Measurements from ENCODE around the gene PPP2R2C.

PPP2R2C gene

DNA sequence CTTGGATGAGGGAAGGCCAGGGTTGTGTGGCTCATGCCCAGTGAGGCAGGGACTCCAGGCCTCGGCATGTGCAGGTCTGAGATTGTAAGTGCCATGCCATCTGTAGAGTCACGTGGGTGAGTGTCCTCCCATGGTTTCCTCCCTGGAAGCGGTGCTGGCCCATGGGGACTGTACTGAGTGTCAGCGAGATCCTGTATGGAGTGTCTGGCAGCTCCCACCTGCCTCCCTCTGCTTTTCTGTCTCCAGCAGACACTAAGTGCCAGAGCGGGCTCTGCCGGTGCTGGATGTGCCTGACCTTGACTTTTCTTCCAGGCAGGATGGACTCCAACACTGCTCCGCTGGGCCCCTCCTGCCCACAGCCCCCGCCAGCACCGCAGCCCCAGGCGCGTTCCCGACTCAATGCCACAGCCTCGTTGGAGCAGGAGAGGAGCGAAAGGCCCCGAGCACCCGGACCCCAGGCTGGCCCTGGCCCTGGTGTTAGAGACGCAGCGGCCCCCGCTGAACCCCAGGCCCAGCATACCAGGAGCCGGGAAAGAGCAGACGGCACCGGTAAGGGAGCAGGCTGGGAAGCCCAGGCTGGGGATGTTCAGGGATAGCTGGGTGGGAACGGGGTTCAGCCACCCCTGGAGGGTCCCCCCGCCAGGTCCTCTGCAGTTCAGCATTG lies 195.1 kb downstream of the PPP2R2C start:
- no peaks in the 10 kb centered on the region for H3K27me3 ChIP-seq (ENCODE audit: control insufficient read depth, insufficient read depth, low read length)
- H3K36me3 ChIP-seq (ENCODE audit: insufficient read depth, low read length) = no peaks in the 10 kb centered on the region
- H3K9ac ChIP-seq (ENCODE audit: low read depth, low read length) = no peak overlapping the region
- H3K4me1 ChIP-seq (ENCODE audit: control insufficient read depth, insufficient read depth, low read length) = peaks cover 12% of the 10 kb centered on the region
- H3K4me3 ChIP-seq (ENCODE audit: low read length) = no peak overlapping the region
- H3K4me2 ChIP-seq (ENCODE audit: low read length) = no peak overlapping the region
- no peaks in the 10 kb centered on the region for H3K9me3 ChIP-seq (replicated peaks; ENCODE audit: low read length)

DNA sequence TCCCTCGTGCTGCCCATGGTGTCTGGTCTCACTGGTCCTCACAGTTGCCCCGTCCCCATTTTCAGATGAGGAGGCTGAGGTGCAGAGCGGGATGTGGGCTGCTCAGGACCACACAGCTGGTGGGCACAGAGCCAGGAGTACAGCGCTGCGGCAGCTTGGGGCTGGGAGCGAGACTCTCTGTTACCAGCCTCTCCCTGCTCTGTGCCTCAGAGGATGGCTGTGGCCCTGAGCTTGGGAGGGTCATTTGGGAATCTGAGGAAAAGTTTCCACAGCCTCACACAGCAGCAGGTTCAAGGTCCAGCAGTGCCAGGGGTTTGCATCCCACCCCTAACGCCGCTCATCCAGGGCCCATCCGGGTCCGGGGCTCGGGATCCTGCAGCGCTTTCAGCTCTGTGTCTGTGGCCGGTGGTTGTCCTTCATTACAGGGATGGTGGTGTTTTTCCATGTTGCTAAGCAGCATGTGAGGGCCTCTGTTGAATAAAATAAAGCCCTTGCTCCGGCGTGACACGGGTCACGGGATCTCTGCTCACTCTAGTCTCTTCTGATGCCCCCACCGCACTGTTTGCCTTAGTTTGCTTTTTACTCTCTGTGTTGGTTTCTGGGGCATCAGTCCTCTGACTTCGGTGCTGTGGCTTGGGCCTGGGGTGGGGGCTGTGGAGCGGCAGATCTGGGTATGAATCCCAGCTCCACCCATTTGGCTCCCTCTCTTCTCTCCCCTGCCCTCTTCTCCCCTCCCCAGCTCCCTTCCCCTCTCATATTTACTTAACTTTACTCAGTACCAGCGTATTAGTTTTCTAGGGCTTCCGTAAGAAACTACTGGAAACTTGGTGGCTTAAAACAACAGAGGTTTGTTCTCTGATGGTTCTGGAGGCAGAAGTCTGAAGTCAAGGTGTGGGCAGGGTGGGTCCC lies 196.3 kb downstream of the PPP2R2C start:
- no peak overlapping the region for H3K9ac ChIP-seq (ENCODE audit: low read depth, low read length)
- H3K9me3 ChIP-seq (replicated peaks; ENCODE audit: low read length) = no peaks in the 10 kb centered on the region
- no peaks in the 10 kb centered on the region for H3K36me3 ChIP-seq (ENCODE audit: insufficient read depth, low read length)
- no peak overlapping the region for H3K4me2 ChIP-seq (ENCODE audit: low read length)
- no peaks in the 10 kb centered on the region for H3K27me3 ChIP-seq (ENCODE audit: control insufficient read depth, insufficient read depth, low read length)
- peaks cover 12% of the 10 kb centered on the region for H3K4me1 ChIP-seq (ENCODE audit: control insufficient read depth, insufficient read depth, low read length)
- H3K4me3 ChIP-seq (ENCODE audit: low read length) = no peak overlapping the region

DNA sequence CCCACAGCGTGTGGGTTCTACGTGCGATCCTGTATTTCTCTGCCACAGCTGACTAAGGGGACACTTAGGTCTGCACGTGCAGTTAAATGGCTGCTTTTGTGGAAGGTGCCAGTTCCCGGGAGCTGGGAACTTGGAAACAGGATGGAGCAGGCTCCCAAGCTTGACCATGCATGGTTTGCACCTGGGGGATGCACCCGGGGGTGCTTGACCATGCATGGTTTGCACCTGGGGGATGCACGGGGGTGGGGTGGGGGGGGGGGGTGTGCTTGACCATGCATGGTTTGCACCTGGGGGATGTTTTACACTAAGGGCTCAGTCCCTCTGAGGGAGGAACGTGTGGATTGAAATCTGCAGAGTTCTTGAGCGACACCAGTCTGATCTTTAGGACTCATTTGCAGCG lies 197.1 kb downstream of the PPP2R2C start:
- H3K4me3 ChIP-seq (ENCODE audit: low read length) = no peak overlapping the region
- peaks cover 18% of the 10 kb centered on the region for H3K4me1 ChIP-seq (ENCODE audit: control insufficient read depth, insufficient read depth, low read length)
- no peak overlapping the region for H3K9ac ChIP-seq (ENCODE audit: low read depth, low read length)
- H3K27me3 ChIP-seq (ENCODE audit: control insufficient read depth, insufficient read depth, low read length) = no peaks in the 10 kb centered on the region
- H3K4me2 ChIP-seq (ENCODE audit: low read length) = no peak overlapping the region
- no peaks in the 10 kb centered on the region for H3K36me3 ChIP-seq (ENCODE audit: insufficient read depth, low read length)
- no peaks in the 10 kb centered on the region for H3K9me3 ChIP-seq (replicated peaks; ENCODE audit: low read length)

DNA sequence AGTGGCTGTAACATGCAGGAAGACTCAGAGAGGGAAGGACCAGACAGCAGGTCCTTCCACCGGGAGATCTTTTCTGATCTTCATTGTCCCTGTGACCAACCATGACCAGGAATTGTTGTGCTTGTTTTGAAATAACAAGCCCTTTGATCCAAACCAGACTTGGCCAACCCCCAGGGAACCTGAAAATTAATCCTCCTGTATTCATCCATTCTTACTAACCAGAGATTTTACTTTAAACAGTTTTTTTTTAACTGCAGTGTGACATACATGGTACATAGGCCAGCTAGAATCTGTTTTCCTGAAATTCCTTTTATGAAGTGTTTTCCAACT lies 198.8 kb downstream of the PPP2R2C start:
- H3K9me3 ChIP-seq (replicated peaks; ENCODE audit: low read length) = no peaks in the 10 kb centered on the region
- H3K36me3 ChIP-seq (ENCODE audit: insufficient read depth, low read length) = no peaks in the 10 kb centered on the region
- H3K4me1 ChIP-seq (ENCODE audit: control insufficient read depth, insufficient read depth, low read length) = peaks cover 25% of the 10 kb centered on the region
- H3K4me3 ChIP-seq (ENCODE audit: low read length) = no peak overlapping the region
- no peaks in the 10 kb centered on the region for H3K27me3 ChIP-seq (ENCODE audit: control insufficient read depth, insufficient read depth, low read length)
- H3K4me2 ChIP-seq (ENCODE audit: low read length) = no peak overlapping the region
- H3K9ac ChIP-seq (ENCODE audit: low read depth, low read length) = no peak overlapping the region

DNA sequence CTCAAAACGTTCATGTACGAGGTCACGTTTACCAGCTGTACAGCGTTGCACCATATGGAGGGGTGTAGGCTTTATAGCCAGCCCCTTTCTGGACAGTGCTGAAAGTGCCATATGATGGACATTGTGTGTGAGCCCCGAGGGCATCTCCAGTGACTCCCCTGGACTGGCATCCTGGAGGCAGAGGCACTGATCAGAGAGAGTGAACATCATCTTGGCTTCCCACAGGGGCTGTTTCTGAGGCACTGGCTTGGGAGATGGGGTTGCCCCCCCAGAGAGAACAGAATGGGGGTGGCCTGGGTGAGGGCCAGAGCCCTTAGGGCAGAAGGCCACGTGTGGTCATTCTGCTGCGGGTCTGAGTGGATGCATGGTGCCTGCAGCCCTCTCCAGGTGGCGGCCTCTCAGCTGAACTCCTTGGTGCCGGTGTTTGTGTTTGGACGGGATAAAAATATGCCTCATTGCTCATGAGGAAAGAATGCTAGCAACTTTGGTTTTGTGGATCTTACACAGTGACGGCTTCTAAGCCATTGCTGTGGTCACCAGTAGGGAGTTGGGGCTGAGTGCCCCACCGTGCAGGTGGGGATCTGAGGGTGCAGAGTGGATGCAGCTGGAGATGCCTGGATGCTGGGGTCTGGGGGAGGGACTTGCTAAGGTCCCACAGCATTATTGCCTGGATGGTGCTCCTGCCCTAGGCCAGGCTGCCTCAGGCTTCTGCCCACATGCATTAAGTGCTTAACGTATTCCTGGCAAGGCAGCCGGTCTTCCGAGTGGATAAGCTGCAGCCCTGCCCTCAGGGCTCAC lies 199.4 kb downstream of the PPP2R2C start:
- Histone ChIP-seq H3K4me3 (ENCODE audit: low read length) (no peak overlapping the region), H3K4me1 (ENCODE audit: control insufficient read depth, insufficient read depth, low read length) (peaks cover 25% of the 10 kb centered on the region), H3K27me3 (ENCODE audit: control insufficient read depth, insufficient read depth, low read length) (peaks cover 3% of the 10 kb centered on the region), H3K9me3 (replicated peaks; ENCODE audit: low read length) (no peaks in the 10 kb centered on the region), H3K36me3 (ENCODE audit: insufficient read depth, low read length) (no peaks in the 10 kb centered on the region), H3K4me2 (ENCODE audit: low read length) (peak overlapping the region; percentile 17), H3K9ac (ENCODE audit: low read depth, low read length) (no peak overlapping the region)

DNA sequence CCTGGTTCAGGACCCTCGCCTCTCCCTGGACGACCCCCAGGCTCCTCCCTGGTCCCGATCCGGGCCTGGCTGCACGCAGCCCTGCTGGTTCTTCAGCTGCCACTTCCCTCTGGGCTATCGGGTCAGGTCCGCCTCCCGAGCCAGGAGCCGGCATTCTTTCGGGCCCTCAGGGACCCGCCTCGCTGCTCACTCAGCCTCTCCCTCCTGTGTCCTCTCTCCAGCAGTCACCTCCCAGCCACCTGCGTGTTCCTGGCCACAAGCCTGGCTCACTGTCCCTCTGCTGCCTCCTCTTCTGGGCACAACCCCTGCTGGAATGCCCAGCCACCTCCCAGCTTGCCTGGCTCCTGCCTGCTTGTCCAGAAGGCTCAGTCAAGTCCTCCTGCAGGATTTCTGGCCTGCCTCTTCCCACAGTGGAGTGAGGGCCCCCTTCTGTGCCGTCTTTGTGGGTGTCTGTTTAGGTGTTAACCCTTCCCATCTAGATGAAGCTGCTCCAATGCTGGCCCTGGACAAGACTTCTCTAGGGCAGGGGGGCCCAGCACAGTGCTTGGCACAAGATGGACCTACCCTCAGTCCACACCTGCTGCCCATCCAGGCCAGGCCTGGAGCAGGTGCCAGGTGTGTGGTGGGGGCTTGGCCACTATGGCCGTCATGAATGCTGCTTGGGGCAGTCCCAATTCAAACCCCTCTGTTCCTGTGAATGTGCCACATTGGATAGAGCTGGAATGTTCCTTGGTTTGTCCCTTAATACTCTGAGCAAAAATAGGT lies 200.5 kb downstream of the PPP2R2C start:
- Histone ChIP-seq H3K36me3 (ENCODE audit: insufficient read depth, low read length) (no peaks in the 10 kb centered on the region), H3K4me1 (ENCODE audit: control insufficient read depth, insufficient read depth, low read length) (peaks cover 25% of the 10 kb centered on the region), H3K4me3 (ENCODE audit: low read length) (no peak overlapping the region), H3K9ac (ENCODE audit: low read depth, low read length) (no peak overlapping the region), H3K27me3 (ENCODE audit: control insufficient read depth, insufficient read depth, low read length) (peaks cover 13% of the 10 kb centered on the region), H3K9me3 (replicated peaks; ENCODE audit: low read length) (no peaks in the 10 kb centered on the region), H3K4me2 (ENCODE audit: low read length) (no peak overlapping the region)

- no peaks in the 10 kb centered on the region for H3K9me3 ChIP-seq (replicated peaks; ENCODE audit: low read length)
- H3K9ac ChIP-seq (ENCODE audit: low read depth, low read length) = no peak overlapping the region
- peaks cover 25% of the 10 kb centered on the region for H3K4me1 ChIP-seq (ENCODE audit: control insufficient read depth, insufficient read depth, low read length)
- no peak overlapping the region for H3K4me2 ChIP-seq (ENCODE audit: low read length)
- H3K27me3 ChIP-seq (ENCODE audit: control insufficient read depth, insufficient read depth, low read length) = peaks cover 13% of the 10 kb centered on the region
- no peaks in the 10 kb centered on the region for H3K36me3 ChIP-seq (ENCODE audit: insufficient read depth, low read length)
- no peak overlapping the region for H3K4me3 ChIP-seq (ENCODE audit: low read length)
Measured at GRCh38 chr4:6271206-6271605, 201.2 kb downstream of the PPP2R2C start.

- peaks cover 13% of the 10 kb centered on the region for H3K27me3 ChIP-seq (ENCODE audit: control insufficient read depth, insufficient read depth, low read length)
- H3K4me3 ChIP-seq (ENCODE audit: low read length) = peak overlapping the region; percentile 99
- peak overlapping the region; percentile 98 for H3K4me2 ChIP-seq (ENCODE audit: low read length)
- H3K4me1 ChIP-seq (ENCODE audit: control insufficient read depth, insufficient read depth, low read length) = peaks cover 25% of the 10 kb centered on the region
- H3K9ac ChIP-seq (ENCODE audit: low read depth, low read length) = peak overlapping the region; percentile 89
- no peaks in the 10 kb centered on the region for H3K9me3 ChIP-seq (replicated peaks; ENCODE audit: low read length)
- no peaks in the 10 kb centered on the region for H3K36me3 ChIP-seq (ENCODE audit: insufficient read depth, low read length)
Measured at GRCh38 chr4:6270636-6271121, 201.7 kb downstream of the PPP2R2C start.

Measured in skeletal muscle satellite cell (primary cell).